UCSD-AML1 (cell line): ENCODE results near the gene TRO.

Experiments used
- DNase-seq: peaks from one replicate; lab custom pipeline; 2025; ENCODE audit not compliant: unreplicated experiment; lab: John Stamatoyannopoulos, UW

Gene TRO

GRCh38 chrX:54950730-54951375 is 30.2 kb downstream of the TRO start:
- no peak for DNase-seq

- no peak for DNase-seq
Observed at GRCh38 chrX:54961750-54962149, 41.1 kb downstream of the TRO start.

- DNase-seq = no peak
Observed at GRCh38 chrX:54964766-54965497, 44.3 kb downstream of the TRO start.

GRCh38 chrX:54977387-54977786 is 56.8 kb downstream of the TRO start:
- no peak for DNase-seq

GRCh38 chrX:54978448-54978847 is 57.8 kb downstream of the TRO start:
- no peak for DNase-seq

GRCh38 chrX:54979432-54979831 is 58.8 kb downstream of the TRO start:
- no peak for DNase-seq

- DNase-seq = no peak
Observed at GRCh38 chrX:54980334-54980733, 59.7 kb downstream of the TRO start.
